Fibroblast of lung (primary cell): ENCODE data around the gene STRC. TPM values are rescaled to one million over a fixed set of nuclear protein-coding genes. Genes with fewer than 3 reads are reported as not detected.
"Not testable (repeated sequence)": the region's sequence is repeated elsewhere in the genome, so short reads cannot be mapped to it uniquely, and the experiment has no call there.

Experiments used
- DNase-seq, 2 donors: peaks; one replicate each; pipeline versions ENCODE4 v3.0.0 to v3.0.0-alpha.2; 2010; ENCODE audit warnings: low read depth in 2 of 2
- H2AFZ ChIP-seq: 2 replicates; pipeline ENCODE4 v1.5.1; 2012; ENCODE audit warnings: low read length, control low read depth, inconsistent platforms
- H3K27ac ChIP-seq: 2 replicates; pipeline ENCODE4 v1.5.1; 2011; ENCODE audit warnings: low read length, control low read depth; ENCODE audit not compliant: insufficient read depth
- H3K27me3 ChIP-seq: 2 replicates; pipeline ENCODE4 v1.5.1; 2011; ENCODE audit warnings: mild to moderate bottlenecking, low read length; ENCODE audit not compliant: control insufficient read depth, insufficient read depth
- H3K36me3 ChIP-seq: 2 replicates; pipeline ENCODE4 v1.5.1; 2011; ENCODE audit warnings: low read length; ENCODE audit not compliant: control insufficient read depth, insufficient read depth
- H3K4me1 ChIP-seq: 2 replicates; pipeline ENCODE4 v1.5.1; 2011; ENCODE audit warnings: low read length; ENCODE audit not compliant: control insufficient read depth, insufficient read depth; ENCODE audit errors: extremely low read depth
- H3K4me2 ChIP-seq: 2 replicates; pipeline ENCODE4 v1.5.1; 2011; ENCODE audit warnings: low read length, control low read depth; ENCODE audit not compliant: insufficient read depth; ENCODE audit errors: extremely low read depth
- H3K4me3 ChIP-seq, 4 experiments: fragments of 200-600 bp in 1 of 4; sonication (generic) in 1 of 4; replicated peaks in 1 of 4; 2 replicates each; pipeline ENCODE4 v1.5.1; 2011 to 2016; ENCODE audit warnings: low read length in 4 of 4, low read depth in 3 of 4, mild to moderate bottlenecking in 3 of 4, control low read depth in 2 of 4, inconsistent platforms in 1 of 4, mixed read lengths in 1 of 4; ENCODE audit not compliant: insufficient read depth in 1 of 4; ENCODE audit errors: control extremely low read depth in 1 of 4
- H3K79me2 ChIP-seq: 2 replicates; pipeline ENCODE4 v1.5.1; 2012; ENCODE audit warnings: mild to moderate bottlenecking, low read length, inconsistent platforms; ENCODE audit not compliant: control insufficient read depth, insufficient read depth
- H3K9ac ChIP-seq: 2 replicates; pipeline ENCODE4 v1.5.1; 2011; ENCODE audit warnings: mild to moderate bottlenecking, low read length, control low read depth; ENCODE audit not compliant: insufficient read depth
- H3K9me3 ChIP-seq: 2 replicates; pipeline ENCODE4 v1.5.1; 2012; ENCODE audit warnings: low read depth, low read length; ENCODE audit not compliant: control insufficient read depth, insufficient read depth
- H4K20me1 ChIP-seq: 2 replicates; pipeline ENCODE4 v1.5.1; 2011; ENCODE audit warnings: low read length; ENCODE audit not compliant: control insufficient read depth, insufficient read depth; ENCODE audit errors: extremely low read depth
- EZH2 ChIP-seq: IDR thresholded peaks from 2 replicates; pipeline ENCODE4 v1.5.1; 2012; ENCODE audit warnings: low read length, control low read depth, mild to moderate bottlenecking; ENCODE audit errors: missing control alignments
- polyA plus RNA-seq, 2 donors: library from polyadenylated mRNA; depleted of rRNA in 1 of 2; stranded (reverse) in 1 of 2; unstranded in 1 of 2; fragments of >200 nt; gene quantifications; 2 replicates each; pipeline ENCODE4 v1.2.1, GENCODE V29; 2011 to 2012; ENCODE audit warnings: missing spikeins in 1 of 2
- total RNA-seq: library from RNA; depleted of rRNA; stranded (reverse); fragments of >200 nt; gene quantifications from 2 replicates; pipeline ENCODE4 v1.2.1, GENCODE V29; 2014
- TF ChIP-seq, protein P1 (sequence below), 2 donors: IDR thresholded peaks in 1 of 2; conservative IDR thresholded peaks in 1 of 2; 1 replicate in 1 of 2; 2 replicates in 1 of 2; pipeline ENCODE4 v1.5.1; 2011 to 2012; ENCODE audit warnings: low read length in 2 of 2, control low read depth in 1 of 2, inconsistent platforms in 1 of 2, low read depth in 1 of 2, mild to moderate bottlenecking in 1 of 2

STRC gene
- total and polyA plus RNA-seq, 2 donors (not counting 1 experiment from before 2014, with no cell fraction given) = 0.17 TPM; not detected in 1

DNA sequence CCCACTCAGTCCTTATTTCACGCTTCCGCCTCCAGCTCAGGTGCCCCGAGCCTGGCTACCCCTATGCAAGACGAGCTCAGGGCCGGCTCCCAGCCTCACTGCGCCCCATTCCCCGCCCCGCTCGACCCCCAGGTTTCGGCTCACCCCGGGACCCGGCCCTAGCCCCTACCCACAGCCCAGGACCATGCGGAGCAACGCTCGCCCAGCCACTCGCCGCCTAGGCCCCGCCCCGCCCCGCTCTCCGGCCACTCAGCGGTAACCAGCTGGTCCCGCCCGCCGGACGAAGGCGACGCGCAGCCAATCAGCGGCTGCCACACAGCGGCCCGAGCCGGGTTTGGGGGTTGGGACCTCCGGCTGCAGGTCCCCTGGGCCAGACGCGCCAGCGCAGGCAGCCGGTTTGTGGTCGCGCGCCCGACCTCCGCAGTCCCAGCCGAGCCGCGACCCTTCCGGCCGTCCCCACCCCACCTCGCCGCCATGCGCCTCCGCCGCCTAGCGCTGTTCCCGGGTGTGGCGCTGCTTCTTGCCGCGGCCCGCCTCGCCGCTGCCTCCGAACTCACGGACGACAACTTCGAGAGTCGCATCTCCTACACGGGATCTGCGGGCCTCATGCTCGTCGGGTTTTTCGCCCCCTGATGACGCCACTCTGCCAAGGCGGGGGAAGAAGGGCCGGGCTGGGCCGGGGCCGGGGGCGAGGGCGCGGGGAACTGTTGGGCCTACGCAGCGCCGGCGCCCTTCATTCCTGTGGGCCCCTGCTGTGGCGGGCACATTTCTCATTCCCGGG, 30.2 kb upstream of the STRC start, which contains the start of gene CATSPER2:
CATSPER2 (minus strand) TSS at position 196 of the 781 bp plus-strand sequence. CDS start 783 bp downstream, outside the sequence.
- no peak for DNase-seq
- TF ChIP-seq, protein P1, sequence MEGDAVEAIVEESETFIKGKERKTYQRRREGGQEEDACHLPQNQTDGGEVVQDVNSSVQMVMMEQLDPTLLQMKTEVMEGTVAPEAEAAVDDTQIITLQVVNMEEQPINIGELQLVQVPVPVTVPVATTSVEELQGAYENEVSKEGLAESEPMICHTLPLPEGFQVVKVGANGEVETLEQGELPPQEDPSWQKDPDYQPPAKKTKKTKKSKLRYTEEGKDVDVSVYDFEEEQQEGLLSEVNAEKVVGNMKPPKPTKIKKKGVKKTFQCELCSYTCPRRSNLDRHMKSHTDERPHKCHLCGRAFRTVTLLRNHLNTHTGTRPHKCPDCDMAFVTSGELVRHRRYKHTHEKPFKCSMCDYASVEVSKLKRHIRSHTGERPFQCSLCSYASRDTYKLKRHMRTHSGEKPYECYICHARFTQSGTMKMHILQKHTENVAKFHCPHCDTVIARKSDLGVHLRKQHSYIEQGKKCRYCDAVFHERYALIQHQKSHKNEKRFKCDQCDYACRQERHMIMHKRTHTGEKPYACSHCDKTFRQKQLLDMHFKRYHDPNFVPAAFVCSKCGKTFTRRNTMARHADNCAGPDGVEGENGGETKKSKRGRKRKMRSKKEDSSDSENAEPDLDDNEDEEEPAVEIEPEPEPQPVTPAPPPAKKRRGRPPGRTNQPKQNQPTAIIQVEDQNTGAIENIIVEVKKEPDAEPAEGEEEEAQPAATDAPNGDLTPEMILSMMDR (conservative IDR thresholded peaks at IDR 0.05 in 1 of 2, IDR thresholded peaks at IDR 0.05 in 1 of 2; ENCODE audit: low read depth in 1 of 2, low read length in 2 of 2) = no peak
- TF ChIP-seq EZH2 = no peak
- H3K4me2 ChIP-seq = no peak within 1 kb of the TSS
- no peaks in the 10 kb centered on the region for H3K36me3 ChIP-seq
- H3K27ac ChIP-seq = no peak within 1 kb of the TSS
- H3K4me1 ChIP-seq = no peaks in the 10 kb centered on the region
- H3K27me3 ChIP-seq = no peaks in the 10 kb centered on the region
- no peaks in the 10 kb centered on the region for H3K9me3 ChIP-seq
- no peak within 1 kb of the TSS for H3K4me3 ChIP-seq
- no peak within 1 kb of the TSS for H3K9ac ChIP-seq
- H2AFZ ChIP-seq = no peak within 1 kb of the TSS
- no peaks in the 10 kb centered on the region for H3K79me2 ChIP-seq
- no peaks in the 10 kb centered on the region for H4K20me1 ChIP-seq

DNA sequence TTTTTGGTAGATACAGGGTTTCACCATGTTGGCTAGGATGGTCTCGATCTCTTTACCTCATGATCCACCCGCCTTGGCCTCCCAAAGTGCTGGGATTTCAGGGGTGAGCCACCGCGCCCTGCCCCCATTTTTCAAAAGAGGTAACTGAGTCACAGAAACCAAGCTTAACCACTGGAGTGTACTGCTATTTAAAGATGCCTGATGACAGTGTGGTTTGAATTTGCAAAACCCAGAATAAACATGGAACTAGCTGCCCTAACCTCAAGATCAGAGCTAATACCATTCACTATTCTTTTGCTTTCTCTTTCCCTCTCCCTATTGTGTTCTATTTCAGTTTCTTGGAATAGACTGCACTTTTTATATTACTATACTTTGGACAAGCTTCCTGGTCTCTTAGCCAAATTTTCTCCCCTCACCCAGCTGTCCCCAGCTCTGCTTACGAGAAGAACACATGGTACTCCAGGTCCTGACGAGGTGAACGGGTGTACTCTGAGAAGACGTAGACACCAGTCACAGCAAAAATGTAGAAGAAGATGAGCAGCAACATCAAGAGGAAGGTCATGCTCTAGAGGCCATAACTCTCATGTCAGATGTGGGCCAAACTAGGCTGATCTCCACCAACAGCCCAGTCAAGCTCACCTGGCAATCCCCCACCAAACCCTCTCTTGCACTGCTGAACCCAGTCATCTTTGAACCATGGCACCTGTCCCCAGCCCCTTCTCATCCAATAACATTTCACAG, 20.0 kb upstream of the STRC start:
- not testable (repeated sequence) for H3K27me3 ChIP-seq, H3K79me2 ChIP-seq, H3K27ac ChIP-seq, H4K20me1 ChIP-seq, H3K36me3 ChIP-seq, H3K9ac ChIP-seq, H3K4me3 ChIP-seq, H3K4me2 ChIP-seq, H2AFZ ChIP-seq, DNase-seq, H3K4me1 ChIP-seq, H3K9me3 ChIP-seq

DNA sequence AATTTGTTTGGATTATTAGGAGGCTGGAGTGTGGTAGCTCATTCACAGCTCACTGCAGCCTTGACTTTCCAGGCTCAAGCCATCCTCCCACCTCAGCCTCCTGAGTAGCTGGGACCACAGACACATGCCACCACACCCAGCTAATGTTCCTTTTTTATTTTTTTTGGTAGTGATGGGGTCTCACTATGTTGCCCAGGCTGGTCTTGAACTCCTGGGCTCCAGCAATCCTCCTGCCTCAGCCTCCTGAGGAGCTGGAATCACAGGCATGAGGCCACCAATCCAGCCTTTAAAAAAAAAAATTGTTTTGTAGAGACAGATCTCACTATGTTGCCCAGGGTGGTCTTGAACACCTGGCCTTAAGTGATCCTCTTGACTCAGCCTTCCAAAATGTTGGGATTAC, 8.3 kb upstream of the STRC start:
- not testable (repeated sequence) for H3K27me3 ChIP-seq, H3K9me3 ChIP-seq

DNA sequence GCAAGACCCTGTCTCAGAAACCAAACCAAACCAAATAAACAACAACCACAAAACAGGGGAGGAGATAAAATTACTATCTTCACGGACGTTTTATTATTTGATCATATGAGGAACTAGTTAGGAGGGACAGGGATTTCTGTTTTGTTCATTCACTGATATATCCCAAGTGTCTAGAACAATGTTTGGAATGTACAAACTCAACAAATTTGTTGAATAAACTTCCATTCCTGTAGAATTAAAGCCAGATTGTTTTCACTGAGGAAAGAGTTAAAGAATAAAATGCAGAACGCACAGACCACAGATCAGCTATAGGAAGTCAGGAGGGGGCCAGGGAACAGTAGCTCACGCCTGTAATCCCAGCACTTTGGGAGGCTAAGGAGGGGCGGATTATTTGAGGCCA, 6.5 kb upstream of the STRC start:
- Histone ChIP-seq H3K9me3 (no peaks in the 10 kb centered on the region), H3K79me2 (no peaks in the 10 kb centered on the region)

More for the DNA sequence above, 8.3 kb upstream of the STRC start:
- H3K9ac ChIP-seq, H3K4me2 ChIP-seq, H3K4me1 ChIP-seq, H2AFZ ChIP-seq, H4K20me1 ChIP-seq, H3K27ac ChIP-seq, H3K79me2 ChIP-seq, DNase-seq, H3K4me3 ChIP-seq, H3K36me3 ChIP-seq: not testable (repeated sequence)

More for the DNA sequence above, 6.5 kb upstream of the STRC start:
- Histone ChIP-seq H3K27me3 (no peaks in the 10 kb centered on the region), H3K27ac (no peak overlapping the region), H3K36me3 (no peaks in the 10 kb centered on the region), H3K4me1 (no peaks in the 10 kb centered on the region), H4K20me1 (no peaks in the 10 kb centered on the region), H3K9ac (no peak overlapping the region), H3K4me2 (no peak overlapping the region), H2AFZ (no peak overlapping the region), H3K4me3 (no peak overlapping the region)
- no peak for TF ChIP-seq EZH2
- TF ChIP-seq, protein P1 (conservative IDR thresholded peaks at IDR 0.05 in 1 of 2, IDR thresholded peaks at IDR 0.05 in 1 of 2; ENCODE audit: low read depth in 1 of 2, low read length in 2 of 2) = no peak
- DNase-seq = no peak
